NCI-H524 treated with DMSO at 0.1 percent for 48 hours (cell line): ENCODE data around the gene THOC3.
"Not testable (repeated sequence)": the region's sequence is repeated elsewhere in the genome, so short reads cannot be mapped to it uniquely, and the experiment has no call there.

Source experiments
- DNase-seq: peaks from one replicate; lab custom pipeline; 2025; lab: John Stamatoyannopoulos, UW

THOC3 gene, protein sequence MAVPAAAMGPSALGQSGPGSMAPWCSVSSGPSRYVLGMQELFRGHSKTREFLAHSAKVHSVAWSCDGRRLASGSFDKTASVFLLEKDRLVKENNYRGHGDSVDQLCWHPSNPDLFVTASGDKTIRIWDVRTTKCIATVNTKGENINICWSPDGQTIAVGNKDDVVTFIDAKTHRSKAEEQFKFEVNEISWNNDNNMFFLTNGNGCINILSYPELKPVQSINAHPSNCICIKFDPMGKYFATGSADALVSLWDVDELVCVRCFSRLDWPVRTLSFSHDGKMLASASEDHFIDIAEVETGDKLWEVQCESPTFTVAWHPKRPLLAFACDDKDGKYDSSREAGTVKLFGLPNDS

GRCh38 chr5:175967471-175968372, at the start of gene THOC3:
THOC3 (minus strand) TSS chr5:175968315; CDS start chr5:175968208, 107 bp downstream.
- DNase-seq: not testable (repeated sequence)

DNA sequence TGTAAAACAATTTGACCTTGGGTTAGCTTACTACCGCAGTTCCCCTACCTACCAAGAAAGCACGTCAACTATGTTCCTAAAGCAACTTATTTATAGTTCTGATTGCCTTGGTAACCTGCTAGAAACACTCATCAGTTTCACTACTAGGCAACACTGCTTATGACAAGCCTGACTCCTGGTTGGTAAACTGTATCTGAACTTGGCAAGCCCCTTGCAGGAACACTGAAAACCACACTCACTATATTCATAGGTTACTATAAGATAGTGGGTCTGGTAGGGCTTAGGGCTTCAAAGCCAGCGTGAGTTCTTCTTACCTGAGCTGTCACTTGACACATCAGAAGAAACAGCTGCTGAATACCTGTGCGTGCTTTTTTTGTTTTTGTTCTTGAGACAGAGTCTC, 49.2 kb upstream of the THOC3 start:
- not testable (repeated sequence) for DNase-seq

- DNase-seq: not testable (repeated sequence)
Observed at GRCh38 chr5:176014360-176014759, 46.2 kb upstream of the THOC3 start.

- not testable (repeated sequence) for DNase-seq
Observed at GRCh38 chr5:176011088-176011487, 43.0 kb upstream of the THOC3 start.

- not testable (repeated sequence) for DNase-seq
Observed at GRCh38 chr5:176010202-176010601, 42.1 kb upstream of the THOC3 start.

- DNase-seq: not testable (repeated sequence)
Observed at GRCh38 chr5:176007220-176007619, 39.1 kb upstream of the THOC3 start.

DNA sequence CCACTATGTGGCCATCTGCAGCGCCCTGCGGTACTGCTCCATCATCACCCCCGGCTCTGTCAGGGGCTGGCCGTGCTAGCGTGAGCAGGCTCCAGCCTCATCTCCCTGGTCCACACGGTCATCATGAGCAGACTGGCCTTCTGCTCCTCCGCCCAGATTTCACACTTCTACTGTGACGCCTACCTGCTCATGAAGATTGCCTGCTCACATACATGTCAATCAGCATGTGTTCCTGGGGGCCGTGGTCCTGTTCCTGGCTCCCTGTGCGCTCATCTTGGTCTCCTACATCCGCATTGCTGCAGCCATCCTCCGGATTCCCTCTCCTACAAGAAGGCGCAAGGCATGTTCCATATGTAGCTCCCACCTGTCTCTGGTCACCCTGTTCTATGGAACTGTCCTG, 38.7 kb upstream of the THOC3 start:
- DNase-seq: not testable (repeated sequence)

- not testable (repeated sequence) for DNase-seq
Observed at GRCh38 chr5:175997979-175998378, 29.9 kb upstream of the THOC3 start.

DNA sequence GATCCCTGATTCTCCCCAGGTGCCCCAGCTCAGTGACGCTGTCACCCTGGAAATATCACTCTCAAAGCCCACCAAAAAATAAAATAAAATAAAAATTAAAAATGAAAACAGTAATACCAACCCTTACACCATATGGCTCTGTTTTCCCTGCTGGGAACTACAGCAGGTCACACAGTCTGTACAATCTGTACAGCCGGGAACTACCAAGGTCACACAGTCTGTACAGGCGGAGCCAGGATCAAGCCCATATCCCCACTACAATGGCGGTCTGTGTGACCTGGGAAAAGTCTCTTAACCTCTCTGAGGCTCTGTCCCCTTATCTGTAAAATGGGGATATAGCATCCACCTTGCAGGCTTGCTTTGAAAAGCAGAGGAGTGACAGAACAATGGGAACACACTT, 29.4 kb upstream of the THOC3 start:
- DNase-seq: not testable (repeated sequence)

DNA sequence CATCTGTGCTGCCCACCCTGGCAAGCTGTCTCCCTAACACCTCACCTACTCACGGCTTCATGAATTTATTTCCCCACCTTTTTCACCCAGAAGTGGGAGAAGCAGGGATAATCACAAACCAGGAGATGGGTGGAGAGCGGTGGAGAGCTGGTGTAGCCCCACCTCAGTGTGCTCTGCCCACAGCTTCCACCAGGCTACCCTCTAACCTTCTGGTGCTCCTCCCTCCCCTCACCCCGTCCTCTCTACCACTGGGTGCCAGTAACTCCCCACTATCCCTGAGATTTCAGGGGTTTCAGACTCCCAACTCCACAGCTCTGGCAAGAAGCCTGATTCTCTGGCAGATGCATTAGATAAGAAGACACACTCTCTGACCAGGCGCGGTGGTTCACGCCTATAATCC, 28.7 kb upstream of the THOC3 start:
- DNase-seq: not testable (repeated sequence)

DNA sequence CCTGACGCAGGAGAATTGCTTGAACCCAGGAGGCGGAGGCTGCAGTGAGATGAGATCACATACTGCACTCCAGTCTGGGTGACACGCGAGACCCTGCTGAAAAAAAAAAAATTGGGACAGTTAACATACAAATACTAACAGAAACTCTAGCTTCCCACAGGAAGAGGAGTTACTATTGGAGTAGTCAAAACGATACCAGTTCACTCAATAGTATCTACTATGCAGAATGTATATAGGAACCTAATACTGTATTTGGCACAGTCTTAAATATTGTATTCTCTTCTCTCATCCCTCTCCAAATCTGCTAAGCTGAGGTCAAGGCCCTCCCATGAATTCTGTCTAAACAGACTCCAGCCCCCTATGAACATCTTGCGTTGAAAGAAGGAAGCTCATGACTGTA, 27.4 kb upstream of the THOC3 start:
- not testable (repeated sequence) for DNase-seq

DNA sequence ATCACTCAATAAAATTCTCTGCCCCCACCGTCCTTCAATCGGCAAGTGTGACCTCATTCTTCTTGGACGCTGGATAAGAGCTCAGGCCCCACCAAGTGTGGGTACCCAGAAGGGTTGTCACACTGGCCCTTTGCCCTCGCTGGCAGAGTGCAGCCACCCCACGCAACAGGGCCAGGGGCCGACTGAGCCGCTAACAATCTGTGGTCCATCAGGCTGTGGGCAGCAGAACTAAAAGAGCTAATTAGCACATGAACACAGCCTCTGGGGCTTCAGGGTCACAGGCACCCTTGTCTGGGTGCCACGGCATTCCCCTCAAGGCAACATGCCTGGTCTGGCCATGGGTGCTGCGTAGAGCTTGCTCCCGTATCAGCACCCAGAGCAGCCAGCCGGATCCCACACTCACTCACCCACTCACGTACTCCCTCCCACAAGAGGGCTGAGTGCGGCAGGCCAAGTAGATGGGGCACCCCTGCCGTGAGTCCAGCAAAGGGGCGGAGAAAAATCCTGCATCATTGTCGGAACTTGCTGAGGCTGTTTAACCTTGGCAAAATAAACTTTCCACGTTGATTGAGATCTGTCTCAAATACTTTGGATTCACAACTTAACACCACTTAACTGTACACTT, 11.4 kb upstream of the THOC3 start:
- not testable (repeated sequence) for DNase-seq

DNA sequence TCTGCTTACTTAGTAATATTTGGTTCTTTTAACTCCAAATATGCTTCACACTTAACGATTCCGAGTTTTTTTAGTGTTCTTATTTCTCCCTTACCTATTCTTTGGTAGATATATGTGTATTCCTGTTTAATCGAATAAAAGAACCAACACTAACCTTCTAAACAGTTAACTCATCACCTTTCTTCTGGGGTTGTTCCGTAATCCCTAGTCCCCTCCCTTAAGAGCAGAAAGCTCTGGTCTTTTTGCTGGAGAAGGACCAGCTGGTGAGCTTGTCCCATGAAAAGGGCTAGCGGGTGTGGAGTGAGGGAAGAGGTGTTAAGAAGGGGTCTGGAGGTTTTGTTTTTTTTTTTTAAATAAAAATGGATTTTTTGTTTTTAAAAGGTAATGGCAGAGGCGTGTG, 266 bp upstream of the THOC3 start:
- DNase-seq: not testable (repeated sequence)

- not testable (repeated sequence) for DNase-seq
Observed at GRCh38 chr5:175962329-175962728, 5.8 kb downstream of the THOC3 start.

DNA sequence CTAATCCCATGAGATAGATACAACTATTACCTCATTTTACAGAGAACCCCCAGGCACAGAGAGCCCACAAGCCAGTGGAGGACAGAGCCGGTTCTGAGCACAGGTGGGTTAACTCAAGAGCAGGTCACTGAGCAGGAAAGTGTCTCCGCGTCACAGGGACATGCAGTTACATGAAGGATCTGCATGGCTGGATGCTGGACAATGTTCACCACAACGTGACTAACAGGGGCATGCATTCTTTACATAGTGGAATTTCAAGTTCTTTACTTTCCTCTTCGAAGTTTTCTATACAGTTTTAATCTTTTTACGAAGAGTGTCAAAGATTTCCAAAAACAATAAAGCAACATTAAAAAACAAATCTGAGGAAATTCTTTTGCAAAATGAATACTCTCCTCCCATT, 7.9 kb downstream of the THOC3 start:
- not testable (repeated sequence) for DNase-seq

GRCh38 chr5:175958515-175958914, 9.6 kb downstream of the THOC3 start:
- DNase-seq: not testable (repeated sequence)

DNA sequence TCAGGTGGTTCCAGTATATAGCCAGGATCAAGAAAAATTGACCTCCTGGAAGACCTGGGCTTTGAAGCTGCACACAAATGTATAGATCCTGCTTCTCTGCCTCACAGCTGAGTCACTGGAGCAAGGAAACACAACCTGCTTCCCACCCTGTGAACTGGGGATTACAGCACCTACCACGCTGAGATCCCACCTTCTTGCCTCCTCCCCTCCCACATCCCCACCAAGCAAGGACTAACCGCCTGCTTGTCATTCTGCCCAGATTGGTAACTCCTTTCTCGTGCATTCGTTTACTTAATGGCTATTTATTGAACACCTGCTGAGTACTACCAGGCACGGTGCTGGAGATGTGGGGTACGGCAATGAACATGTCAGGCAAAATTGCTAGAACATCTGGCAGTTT, 14.0 kb downstream of the THOC3 start:
- DNase-seq: not testable (repeated sequence)

DNA sequence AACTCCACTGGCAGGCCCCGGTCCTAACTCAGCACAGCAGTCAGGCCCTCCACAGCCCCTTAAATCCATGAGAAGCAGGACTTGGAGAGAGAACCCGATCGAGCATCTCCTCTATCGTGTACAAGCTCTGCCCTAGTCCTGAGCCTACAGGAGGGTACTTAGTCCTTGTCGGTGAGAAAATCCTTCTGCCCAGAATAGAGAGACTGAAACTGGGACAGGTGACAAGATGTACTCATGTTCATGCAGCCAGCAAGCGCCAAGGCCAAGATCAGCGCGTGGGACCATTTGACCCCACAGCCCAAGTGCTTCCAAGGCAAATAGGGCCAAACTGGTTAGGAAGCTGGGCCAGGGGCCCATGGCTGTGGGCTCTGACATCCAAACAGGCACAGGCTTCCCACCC, 15.3 kb downstream of the THOC3 start:
- not testable (repeated sequence) for DNase-seq

DNA sequence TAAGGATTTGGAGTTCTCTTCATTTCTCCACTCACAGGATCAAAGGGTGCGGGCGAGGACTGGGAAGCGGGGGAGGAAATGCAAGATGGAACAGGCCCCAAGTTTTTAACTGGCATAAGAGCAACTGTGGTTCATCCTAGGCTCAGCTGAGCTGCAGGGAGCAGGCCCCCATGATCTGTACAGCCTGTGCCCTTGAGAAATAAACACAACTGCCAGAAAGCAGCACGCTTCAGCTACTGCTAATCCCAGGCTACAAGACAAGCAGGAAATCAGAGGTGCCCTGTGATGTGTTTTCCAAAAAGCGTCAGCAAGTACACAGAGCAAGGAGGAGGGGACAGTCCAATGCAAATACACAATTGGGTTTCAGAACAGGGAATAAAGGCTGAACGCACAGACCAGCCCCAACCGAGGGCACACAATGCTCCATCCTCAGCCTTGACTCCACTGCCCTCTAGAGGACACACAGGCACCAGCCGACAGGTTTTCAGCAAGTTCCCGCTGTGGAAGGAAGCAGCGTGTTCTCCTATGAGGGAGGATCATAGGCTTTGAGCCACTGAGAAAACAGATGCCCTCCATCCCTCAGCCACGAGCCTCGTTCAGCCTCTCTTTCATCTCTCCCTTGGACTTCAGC, 16.7 kb downstream of the THOC3 start:
- not testable (repeated sequence) for DNase-seq

DNA sequence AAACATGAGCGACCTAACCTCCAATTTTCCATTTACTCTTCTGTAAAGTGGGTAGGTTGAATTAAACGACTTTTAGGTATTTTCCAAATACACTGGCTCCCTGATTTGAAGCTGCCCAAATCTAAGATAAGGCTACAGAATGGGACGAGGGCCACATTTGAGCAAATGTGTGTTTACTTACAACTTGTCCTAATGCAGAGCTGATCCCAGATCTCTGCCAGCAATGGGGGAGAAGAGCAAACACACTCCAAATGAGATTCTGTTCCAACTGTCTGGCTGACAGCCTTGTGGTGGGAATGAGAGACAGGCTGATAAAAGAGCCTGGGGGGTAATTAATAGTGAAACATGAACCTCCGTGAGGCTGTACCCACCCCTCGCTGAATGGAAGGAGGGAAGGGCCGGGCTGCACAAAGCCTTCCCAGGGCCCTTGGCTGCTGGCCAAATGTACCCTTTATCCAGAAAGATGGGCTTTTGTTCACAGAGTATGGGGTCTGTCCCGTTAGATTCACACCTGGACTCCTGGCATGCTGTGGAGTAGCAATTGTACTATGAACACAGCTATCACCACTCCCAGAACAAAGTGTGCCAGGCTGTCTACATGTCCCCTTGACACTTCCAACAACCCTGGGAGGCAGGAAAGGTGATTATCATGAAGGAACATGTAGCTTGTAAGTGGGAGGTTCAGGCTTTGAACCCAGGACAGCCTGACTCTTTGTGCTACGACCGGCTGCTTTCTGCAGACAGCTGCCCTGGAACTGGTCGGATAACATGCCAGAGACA, 19.6 kb downstream of the THOC3 start:
- DNase-seq: not testable (repeated sequence)

- DNase-seq: not testable (repeated sequence)
Observed at GRCh38 chr5:175943253-175943652, 24.9 kb downstream of the THOC3 start.
